ENCODE measurements around the gene CMIP.

DNA sequence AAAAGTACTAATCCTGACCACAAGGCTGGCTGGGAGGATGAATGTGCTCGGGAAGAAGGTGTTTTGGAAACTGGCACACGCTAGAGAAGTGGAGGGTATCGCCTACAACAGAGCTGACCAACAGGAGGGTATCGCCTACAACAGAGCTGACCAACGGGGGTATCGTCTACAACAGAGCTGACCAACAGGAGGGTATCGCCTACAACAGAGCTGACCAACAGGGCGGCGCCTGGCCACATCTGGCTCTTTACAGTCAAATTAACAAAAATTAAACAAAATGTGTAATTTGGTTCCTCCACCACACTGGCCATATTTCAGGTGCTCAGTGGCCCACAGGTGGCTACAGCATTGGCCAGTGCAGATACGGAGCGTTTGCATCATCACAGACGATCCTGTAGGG, 153.5 kb downstream of the CMIP start:
- TF ChIP-seq, protein P1, sequence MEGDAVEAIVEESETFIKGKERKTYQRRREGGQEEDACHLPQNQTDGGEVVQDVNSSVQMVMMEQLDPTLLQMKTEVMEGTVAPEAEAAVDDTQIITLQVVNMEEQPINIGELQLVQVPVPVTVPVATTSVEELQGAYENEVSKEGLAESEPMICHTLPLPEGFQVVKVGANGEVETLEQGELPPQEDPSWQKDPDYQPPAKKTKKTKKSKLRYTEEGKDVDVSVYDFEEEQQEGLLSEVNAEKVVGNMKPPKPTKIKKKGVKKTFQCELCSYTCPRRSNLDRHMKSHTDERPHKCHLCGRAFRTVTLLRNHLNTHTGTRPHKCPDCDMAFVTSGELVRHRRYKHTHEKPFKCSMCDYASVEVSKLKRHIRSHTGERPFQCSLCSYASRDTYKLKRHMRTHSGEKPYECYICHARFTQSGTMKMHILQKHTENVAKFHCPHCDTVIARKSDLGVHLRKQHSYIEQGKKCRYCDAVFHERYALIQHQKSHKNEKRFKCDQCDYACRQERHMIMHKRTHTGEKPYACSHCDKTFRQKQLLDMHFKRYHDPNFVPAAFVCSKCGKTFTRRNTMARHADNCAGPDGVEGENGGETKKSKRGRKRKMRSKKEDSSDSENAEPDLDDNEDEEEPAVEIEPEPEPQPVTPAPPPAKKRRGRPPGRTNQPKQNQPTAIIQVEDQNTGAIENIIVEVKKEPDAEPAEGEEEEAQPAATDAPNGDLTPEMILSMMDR (IDR thresholded peaks at IDR 0.05) = no peak
- TF ChIP-seq POLR2A (IDR thresholded peaks at IDR 0.05) = no peak
